Measurements from ENCODE around the gene RSRC1.

DNA sequence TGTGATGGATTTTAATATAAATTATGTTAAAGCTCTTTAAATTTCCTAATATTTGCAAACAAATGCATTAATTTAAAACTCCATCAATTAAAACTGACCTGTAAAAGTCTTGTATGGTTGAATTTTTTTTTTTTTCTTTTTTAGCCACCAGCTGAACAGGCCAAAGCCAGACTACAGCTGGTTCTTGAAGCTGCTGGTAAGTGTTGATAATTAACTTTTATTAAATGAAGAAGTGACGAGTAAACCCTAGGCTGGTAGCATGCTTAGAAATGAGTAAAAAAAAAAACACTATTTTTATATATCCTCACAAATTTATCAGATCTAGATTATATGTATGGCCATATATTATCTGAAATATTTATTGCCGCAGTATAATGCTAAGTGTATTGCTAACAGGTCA lies 244.8 kb downstream of the RSRC1 start:
- TF ChIP-seq, protein P1, sequence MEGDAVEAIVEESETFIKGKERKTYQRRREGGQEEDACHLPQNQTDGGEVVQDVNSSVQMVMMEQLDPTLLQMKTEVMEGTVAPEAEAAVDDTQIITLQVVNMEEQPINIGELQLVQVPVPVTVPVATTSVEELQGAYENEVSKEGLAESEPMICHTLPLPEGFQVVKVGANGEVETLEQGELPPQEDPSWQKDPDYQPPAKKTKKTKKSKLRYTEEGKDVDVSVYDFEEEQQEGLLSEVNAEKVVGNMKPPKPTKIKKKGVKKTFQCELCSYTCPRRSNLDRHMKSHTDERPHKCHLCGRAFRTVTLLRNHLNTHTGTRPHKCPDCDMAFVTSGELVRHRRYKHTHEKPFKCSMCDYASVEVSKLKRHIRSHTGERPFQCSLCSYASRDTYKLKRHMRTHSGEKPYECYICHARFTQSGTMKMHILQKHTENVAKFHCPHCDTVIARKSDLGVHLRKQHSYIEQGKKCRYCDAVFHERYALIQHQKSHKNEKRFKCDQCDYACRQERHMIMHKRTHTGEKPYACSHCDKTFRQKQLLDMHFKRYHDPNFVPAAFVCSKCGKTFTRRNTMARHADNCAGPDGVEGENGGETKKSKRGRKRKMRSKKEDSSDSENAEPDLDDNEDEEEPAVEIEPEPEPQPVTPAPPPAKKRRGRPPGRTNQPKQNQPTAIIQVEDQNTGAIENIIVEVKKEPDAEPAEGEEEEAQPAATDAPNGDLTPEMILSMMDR (IDR thresholded peaks at IDR 0.05): no peak
- TF ChIP-seq POLR2A (IDR thresholded peaks at IDR 0.05): no peak

All from esophagus squamous epithelium (tissue), 4 donors.